SK-N-SH treated with all-trans-retinoic acid at 6 μM for 48 hours (cell line): ENCODE results near the gene STMN3.

ENCODE experiments used
- ATAC-seq: fragments of 200-7000 bp; cut with Tn5 transposase; 3 replicates; pipeline ENCODE4 v1.9.1; 2020; ENCODE audit warnings: mild to moderate bottlenecking, moderate library complexity
- ARNTL ChIP-seq: fragments of 450-650 bp; formaldehyde crosslinking; IDR thresholded peaks from 2 replicates; pipeline ENCODE4 v1.5.0; 2020; ENCODE audit warnings: low read depth, mild to moderate bottlenecking, moderate library complexity, borderline replicate concordance
- BACH2 ChIP-seq: fragments of 250-450 bp; sonication (Bioruptor Pico); IDR thresholded peaks from 2 replicates; pipeline ENCODE4 v1.9.0; 2021; ENCODE audit warnings: mild to moderate bottlenecking, borderline replicate concordance
- CSDC2 ChIP-seq: fragments of 250-450 bp; sonication (Bioruptor Pico); IDR thresholded peaks from 2 replicates; pipeline ENCODE4 v1.5.0; 2020; ENCODE audit warnings: mild to moderate bottlenecking, moderate library complexity
- ESRRG ChIP-seq: fragments of 250-450 bp; sonication (Bioruptor Pico); IDR thresholded peaks from 2 replicates; pipeline ENCODE4 v1.6.1; 2021; ENCODE audit warnings: mild to moderate bottlenecking
- ISL1 ChIP-seq: fragments of 250-450 bp; sonication (Bioruptor Pico); IDR thresholded peaks from 2 replicates; pipeline ENCODE4 v2.1.2; 2022; ENCODE audit warnings: mild to moderate bottlenecking, moderate library complexity
- PPARA ChIP-seq: fragments of 250-450 bp; sonication (Bioruptor Pico); IDR thresholded peaks from 2 replicates; pipeline ENCODE4 v1.5.0; 2020; ENCODE audit warnings: mild to moderate bottlenecking, borderline replicate concordance
- RARB ChIP-seq: fragments of 250-450 bp; sonication (Bioruptor Pico); IDR thresholded peaks from 2 replicates; pipeline ENCODE4 v1.8.0; 2021; ENCODE audit warnings: mild to moderate bottlenecking, moderate library complexity
- SNAI2 ChIP-seq: fragments of 250-450 bp; sonication (Bioruptor Pico); IDR thresholded peaks from 2 replicates; pipeline ENCODE4 v1.5.0; 2020; ENCODE audit warnings: mild to moderate bottlenecking, moderate library complexity
- TCF4 ChIP-seq: fragments of 250-450 bp; sonication (Bioruptor Pico); IDR thresholded peaks from 2 replicates; pipeline ENCODE4 v1.8.0; 2021; ENCODE audit warnings: mild to moderate bottlenecking, moderate library complexity, borderline replicate concordance
- TOX ChIP-seq: fragments of 250-450 bp; sonication (Bioruptor Pico); IDR thresholded peaks from 2 replicates; pipeline ENCODE4 v1.8.0; 2021; ENCODE audit warnings: mild to moderate bottlenecking, moderate library complexity, borderline replicate concordance
- ZC3H10 ChIP-seq: fragments of 250-450 bp; sonication (Bioruptor Pico); IDR thresholded peaks from 2 replicates; pipeline ENCODE4 v1.5.1; 2021; ENCODE audit warnings: mild to moderate bottlenecking, moderate library complexity
- ZFP30 ChIP-seq: fragments of 450-650 bp; formaldehyde crosslinking; IDR thresholded peaks from 2 replicates; pipeline ENCODE4 v1.5.0; 2022; ENCODE audit warnings: mild to moderate bottlenecking, moderate library complexity
- ZNF565 ChIP-seq: fragments of 450-650 bp; formaldehyde crosslinking; conservative IDR thresholded peaks from 2 replicates; pipeline ENCODE4 v1.5.0; 2020; ENCODE audit warnings: low read depth, mild to moderate bottlenecking, moderate library complexity
- ZNF70 ChIP-seq: fragments of 450-650 bp; formaldehyde crosslinking; IDR thresholded peaks from 2 replicates; pipeline ENCODE4 v1.5.0; 2020; ENCODE audit warnings: mild to moderate bottlenecking, moderate library complexity
- TF ChIP-seq, protein P1 (sequence below): fragments of 250-450 bp; sonication (Bioruptor Pico); IDR thresholded peaks from 2 replicates; pipeline ENCODE4 v1.5.1; 2021; ENCODE audit warnings: mild to moderate bottlenecking, moderate library complexity
- TF ChIP-seq, protein P2 (sequence below): fragments of 250-450 bp; sonication (Bioruptor Pico); IDR thresholded peaks from 2 replicates; pipeline ENCODE4 v1.5.0; 2020; ENCODE audit warnings: mild to moderate bottlenecking, moderate library complexity
- TF ChIP-seq, protein P3 (sequence below): fragments of 250-450 bp; sonication (Bioruptor Pico); IDR thresholded peaks from 2 replicates; pipeline ENCODE4 v1.5.1; 2020; ENCODE audit warnings: low read depth, mild to moderate bottlenecking, moderate library complexity
- TF ChIP-seq, protein P4 (sequence below): fragments of 250-450 bp; sonication (Bioruptor Pico); IDR thresholded peaks from 2 replicates; pipeline ENCODE4 v1.8.0; 2021; ENCODE audit warnings: low read depth, mild to moderate bottlenecking, moderate library complexity, borderline replicate concordance
- TF ChIP-seq, protein P5 (sequence below): fragments of 250-450 bp; sonication (Bioruptor Pico); IDR thresholded peaks from 2 replicates; pipeline ENCODE4 v1.8.0; 2020; ENCODE audit warnings: mild to moderate bottlenecking, moderate library complexity, borderline replicate concordance

Gene STMN3

DNA sequence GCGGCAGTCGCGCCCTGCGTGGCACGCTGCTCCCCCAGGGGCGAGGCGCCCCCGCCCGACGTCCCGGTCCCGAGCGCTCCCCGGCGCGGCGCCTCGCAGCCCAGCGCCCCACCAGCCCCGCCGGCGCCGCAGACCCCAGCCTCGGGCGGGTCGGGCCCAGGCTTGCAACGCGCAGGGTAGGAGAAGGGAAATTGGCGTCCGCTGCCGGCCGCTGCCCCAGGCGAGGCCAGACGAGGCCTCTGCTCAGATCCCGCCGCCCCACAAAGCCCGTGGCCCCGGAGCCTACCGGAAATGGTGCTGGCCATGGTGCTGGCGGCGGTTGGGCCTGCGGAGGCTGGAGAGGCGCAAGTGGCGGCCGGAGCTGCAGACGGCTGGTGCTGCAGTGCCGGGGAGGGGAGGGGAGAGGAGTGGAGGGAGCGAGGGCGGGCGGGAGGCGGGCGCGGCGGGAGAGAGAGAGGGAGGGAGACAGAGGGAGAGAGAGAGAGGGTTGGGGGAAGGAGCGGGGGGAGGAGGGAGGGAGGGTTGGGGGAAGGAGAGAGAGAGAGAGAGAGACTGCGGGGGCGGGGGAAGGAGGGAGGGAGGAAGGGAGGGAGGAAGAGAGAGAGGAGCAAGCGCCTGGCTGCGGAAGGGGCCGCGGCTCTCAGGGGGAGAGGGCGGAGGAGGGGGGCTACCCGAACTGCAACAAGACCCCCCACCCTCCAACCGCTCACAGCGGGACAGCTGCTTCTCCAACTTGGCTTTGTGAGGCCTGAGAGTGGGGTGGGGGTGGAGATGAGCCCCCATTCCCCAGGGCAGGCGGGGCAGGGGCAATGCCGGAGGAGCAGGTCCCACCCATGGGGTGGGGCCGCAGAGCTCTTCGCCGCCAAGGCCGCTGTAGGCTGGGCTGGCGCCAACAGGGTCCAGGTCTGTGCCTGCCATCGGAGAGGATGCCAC lies at the start of gene STMN3:
TSS of gene STMN3 (minus strand) at position 384 of the 933 bp plus-strand sequence. CDS start at position 305, 79 bp downstream.
- ATAC-seq, result peak; percentile 80

DNA sequence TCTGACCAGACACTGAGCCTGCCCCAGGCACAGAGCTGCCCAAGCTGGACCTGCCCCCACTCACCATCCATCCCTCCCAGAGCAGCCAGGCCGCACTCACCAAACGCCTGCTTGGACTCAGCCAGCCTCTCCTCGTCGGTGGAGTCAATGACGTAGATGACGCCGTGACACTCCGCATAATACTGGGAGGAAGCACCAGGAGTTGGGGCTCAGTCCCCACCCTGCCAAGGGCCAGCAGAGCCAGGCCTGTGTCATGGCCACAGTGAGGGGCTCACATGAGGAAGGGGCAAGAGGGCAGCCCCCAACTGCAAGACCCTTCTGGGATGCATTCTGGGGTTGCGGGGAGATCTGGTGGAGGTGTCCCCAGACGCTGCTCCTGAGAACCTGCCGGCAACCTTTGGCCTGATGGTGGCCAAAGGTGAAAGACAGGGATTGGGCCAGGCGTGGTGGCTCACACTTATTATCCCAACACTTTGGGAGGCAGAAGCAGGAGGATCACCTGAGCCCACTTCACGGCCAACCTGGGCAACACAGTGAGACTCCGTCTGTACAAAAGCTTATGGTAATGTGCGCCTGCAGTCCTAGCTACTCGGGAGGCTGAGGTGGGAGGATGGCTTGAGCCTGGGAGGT lies 48.9 kb upstream of the STMN3 start:
- ATAC-seq, result no peak
- TF ChIP-seq, protein P1, sequence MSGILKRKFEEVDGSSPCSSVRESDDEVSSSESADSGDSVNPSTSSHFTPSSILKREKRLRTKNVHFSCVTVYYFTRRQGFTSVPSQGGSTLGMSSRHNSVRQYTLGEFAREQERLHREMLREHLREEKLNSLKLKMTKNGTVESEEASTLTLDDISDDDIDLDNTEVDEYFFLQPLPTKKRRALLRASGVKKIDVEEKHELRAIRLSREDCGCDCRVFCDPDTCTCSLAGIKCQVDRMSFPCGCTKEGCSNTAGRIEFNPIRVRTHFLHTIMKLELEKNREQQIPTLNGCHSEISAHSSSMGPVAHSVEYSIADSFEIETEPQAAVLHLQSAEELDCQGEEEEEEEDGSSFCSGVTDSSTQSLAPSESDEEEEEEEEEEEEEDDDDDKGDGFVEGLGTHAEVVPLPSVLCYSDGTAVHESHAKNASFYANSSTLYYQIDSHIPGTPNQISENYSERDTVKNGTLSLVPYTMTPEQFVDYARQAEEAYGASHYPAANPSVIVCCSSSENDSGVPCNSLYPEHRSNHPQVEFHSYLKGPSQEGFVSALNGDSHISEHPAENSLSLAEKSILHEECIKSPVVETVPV (CRISPR knock-in tag), result no peak
- TF ChIP-seq RARB, result no peak
- TF ChIP-seq ESRRG (CRISPR knock-in tag), result no peak
- no peak for TF ChIP-seq TCF4 (CRISPR knock-in tag)
- TF ChIP-seq, protein P2, sequence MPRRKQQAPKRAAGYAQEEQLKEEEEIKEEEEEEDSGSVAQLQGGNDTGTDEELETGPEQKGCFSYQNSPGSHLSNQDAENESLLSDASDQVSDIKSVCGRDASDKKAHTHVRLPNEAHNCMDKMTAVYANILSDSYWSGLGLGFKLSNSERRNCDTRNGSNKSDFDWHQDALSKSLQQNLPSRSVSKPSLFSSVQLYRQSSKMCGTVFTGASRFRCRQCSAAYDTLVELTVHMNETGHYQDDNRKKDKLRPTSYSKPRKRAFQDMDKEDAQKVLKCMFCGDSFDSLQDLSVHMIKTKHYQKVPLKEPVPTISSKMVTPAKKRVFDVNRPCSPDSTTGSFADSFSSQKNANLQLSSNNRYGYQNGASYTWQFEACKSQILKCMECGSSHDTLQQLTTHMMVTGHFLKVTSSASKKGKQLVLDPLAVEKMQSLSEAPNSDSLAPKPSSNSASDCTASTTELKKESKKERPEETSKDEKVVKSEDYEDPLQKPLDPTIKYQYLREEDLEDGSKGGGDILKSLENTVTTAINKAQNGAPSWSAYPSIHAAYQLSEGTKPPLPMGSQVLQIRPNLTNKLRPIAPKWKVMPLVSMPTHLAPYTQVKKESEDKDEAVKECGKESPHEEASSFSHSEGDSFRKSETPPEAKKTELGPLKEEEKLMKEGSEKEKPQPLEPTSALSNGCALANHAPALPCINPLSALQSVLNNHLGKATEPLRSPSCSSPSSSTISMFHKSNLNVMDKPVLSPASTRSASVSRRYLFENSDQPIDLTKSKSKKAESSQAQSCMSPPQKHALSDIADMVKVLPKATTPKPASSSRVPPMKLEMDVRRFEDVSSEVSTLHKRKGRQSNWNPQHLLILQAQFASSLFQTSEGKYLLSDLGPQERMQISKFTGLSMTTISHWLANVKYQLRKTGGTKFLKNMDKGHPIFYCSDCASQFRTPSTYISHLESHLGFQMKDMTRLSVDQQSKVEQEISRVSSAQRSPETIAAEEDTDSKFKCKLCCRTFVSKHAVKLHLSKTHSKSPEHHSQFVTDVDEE (CRISPR knock-in tag), result no peak
- no peak for TF ChIP-seq SNAI2
- TF ChIP-seq, protein P3, sequence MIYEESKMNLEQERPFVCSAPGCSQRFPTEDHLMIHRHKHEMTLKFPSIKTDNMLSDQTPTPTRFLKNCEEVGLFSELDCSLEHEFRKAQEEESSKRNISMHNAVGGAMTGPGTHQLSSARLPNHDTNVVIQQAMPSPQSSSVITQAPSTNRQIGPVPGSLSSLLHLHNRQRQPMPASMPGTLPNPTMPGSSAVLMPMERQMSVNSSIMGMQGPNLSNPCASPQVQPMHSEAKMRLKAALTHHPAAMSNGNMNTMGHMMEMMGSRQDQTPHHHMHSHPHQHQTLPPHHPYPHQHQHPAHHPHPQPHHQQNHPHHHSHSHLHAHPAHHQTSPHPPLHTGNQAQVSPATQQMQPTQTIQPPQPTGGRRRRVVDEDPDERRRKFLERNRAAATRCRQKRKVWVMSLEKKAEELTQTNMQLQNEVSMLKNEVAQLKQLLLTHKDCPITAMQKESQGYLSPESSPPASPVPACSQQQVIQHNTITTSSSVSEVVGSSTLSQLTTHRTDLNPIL (CRISPR knock-in tag), result no peak
- no peak for TF ChIP-seq PPARA (CRISPR knock-in tag)
- no peak for TF ChIP-seq TOX (CRISPR knock-in tag)
- no peak for TF ChIP-seq ZFP30 (CRISPR knock-in tag)
- no peak for TF ChIP-seq ZNF70
- TF ChIP-seq CSDC2 (CRISPR knock-in tag), result no peak
- no peak for TF ChIP-seq ARNTL
- TF ChIP-seq, protein P4, sequence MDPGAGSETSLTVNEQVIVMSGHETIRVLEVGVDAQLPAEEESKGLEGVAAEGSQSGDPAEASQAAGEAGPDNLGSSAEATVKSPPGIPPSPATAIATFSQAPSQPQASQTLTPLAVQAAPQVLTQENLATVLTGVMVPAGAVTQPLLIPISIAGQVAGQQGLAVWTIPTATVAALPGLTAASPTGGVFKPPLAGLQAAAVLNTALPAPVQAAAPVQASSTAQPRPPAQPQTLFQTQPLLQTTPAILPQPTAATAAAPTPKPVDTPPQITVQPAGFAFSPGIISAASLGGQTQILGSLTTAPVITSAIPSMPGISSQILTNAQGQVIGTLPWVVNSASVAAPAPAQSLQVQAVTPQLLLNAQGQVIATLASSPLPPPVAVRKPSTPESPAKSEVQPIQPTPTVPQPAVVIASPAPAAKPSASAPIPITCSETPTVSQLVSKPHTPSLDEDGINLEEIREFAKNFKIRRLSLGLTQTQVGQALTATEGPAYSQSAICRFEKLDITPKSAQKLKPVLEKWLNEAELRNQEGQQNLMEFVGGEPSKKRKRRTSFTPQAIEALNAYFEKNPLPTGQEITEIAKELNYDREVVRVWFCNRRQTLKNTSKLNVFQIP (CRISPR knock-in tag), result no peak
- TF ChIP-seq ISL1 (CRISPR knock-in tag), result no peak
- TF ChIP-seq ZC3H10 (CRISPR knock-in tag), result no peak
- TF ChIP-seq ZNF565 (CRISPR knock-in tag), result no peak
- TF ChIP-seq, all 23 proteins: peak for 0

More for the DNA sequence above, at the start of gene STMN3:
- TF ChIP-seq, protein P5, sequence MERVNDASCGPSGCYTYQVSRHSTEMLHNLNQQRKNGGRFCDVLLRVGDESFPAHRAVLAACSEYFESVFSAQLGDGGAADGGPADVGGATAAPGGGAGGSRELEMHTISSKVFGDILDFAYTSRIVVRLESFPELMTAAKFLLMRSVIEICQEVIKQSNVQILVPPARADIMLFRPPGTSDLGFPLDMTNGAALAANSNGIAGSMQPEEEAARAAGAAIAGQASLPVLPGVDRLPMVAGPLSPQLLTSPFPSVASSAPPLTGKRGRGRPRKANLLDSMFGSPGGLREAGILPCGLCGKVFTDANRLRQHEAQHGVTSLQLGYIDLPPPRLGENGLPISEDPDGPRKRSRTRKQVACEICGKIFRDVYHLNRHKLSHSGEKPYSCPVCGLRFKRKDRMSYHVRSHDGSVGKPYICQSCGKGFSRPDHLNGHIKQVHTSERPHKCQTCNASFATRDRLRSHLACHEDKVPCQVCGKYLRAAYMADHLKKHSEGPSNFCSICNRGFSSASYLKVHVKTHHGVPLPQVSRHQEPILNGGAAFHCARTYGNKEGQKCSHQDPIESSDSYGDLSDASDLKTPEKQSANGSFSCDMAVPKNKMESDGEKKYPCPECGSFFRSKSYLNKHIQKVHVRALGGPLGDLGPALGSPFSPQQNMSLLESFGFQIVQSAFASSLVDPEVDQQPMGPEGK, result peak; percentile 58; the same call in 1 of the 2 replicates
- TF ChIP-seq ZFP30 (CRISPR knock-in tag) (peak; percentile 27; the same call in 1 of the 2 replicates), BACH2 (CRISPR knock-in tag) (no peak), CSDC2 (CRISPR knock-in tag) (no peak)
